ENCODE data around the gene GRK3. TPM values are rescaled to one million over a fixed set of nuclear protein-coding genes. Genes with fewer than 3 reads are reported as not detected.

Gene GRK3
- total RNA-seq, 1 experiment from 2014 or later, result 2.0 TPM

DNA sequence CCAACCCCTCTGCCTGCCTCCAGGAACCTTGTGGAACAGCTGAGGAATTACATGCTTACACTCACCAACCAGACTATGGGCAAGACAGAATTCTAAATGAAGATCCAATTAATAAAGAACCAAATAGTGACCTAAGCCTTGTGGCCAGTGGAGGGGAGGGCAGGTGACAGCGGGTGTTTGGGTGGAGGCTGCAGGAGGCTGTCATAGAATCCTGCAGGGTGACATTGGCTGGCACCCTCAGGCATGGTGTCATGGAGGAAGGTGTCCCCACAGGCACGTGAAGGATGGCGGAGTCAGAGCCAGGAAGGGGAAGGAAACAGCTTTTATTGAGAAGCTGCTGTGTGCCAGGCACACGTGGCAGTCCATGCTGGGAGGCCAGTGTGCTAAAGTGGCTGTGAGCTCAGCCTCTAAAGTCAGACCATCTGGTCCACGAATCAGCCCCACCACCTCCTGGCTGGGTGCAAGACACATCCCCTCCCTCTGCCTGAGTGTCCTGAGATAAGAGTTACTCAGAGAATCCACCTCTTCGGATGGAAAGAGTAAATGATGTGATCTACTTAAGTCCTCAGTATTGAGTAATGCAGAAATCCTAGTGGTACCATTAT, 186.2 kb downstream of the GRK3 start:
- Histone ChIP-seq H3K36me3 (ENCODE audit: insufficient read depth, low read length, poor library complexity, severe bottlenecking) (no peaks in the 10 kb centered on the region), H3K4me1 (ENCODE audit: insufficient read depth, low read length, poor library complexity, severe bottlenecking) (no peaks in the 10 kb centered on the region), H3K27ac (ENCODE audit: low read depth, low read length, poor library complexity, severe bottlenecking) (no peak overlapping the region), H3K27me3 (replicated peaks; ENCODE audit: insufficient read depth, low read depth, low read length, poor library complexity) (no peaks in the 10 kb centered on the region), H3K9me3 (ENCODE audit: low read depth, low read length, poor library complexity, severe bottlenecking) (no peaks in the 10 kb centered on the region), H3K4me3 (ENCODE audit: low read depth, low read length, poor library complexity, severe bottlenecking) (no peak overlapping the region)
- CTCF ChIA-PET, result no interaction called here
- intact Hi-C loops (cut with micrococcal nuclease; ENCODE audit: unreplicated experiment), result no loop called here
- POLR2A ChIA-PET (ENCODE audit: low non-redundant PET), result no interaction called here
- DNase-seq (ENCODE audit: low spot score), result no peak
- TF ChIP-seq, protein P1, sequence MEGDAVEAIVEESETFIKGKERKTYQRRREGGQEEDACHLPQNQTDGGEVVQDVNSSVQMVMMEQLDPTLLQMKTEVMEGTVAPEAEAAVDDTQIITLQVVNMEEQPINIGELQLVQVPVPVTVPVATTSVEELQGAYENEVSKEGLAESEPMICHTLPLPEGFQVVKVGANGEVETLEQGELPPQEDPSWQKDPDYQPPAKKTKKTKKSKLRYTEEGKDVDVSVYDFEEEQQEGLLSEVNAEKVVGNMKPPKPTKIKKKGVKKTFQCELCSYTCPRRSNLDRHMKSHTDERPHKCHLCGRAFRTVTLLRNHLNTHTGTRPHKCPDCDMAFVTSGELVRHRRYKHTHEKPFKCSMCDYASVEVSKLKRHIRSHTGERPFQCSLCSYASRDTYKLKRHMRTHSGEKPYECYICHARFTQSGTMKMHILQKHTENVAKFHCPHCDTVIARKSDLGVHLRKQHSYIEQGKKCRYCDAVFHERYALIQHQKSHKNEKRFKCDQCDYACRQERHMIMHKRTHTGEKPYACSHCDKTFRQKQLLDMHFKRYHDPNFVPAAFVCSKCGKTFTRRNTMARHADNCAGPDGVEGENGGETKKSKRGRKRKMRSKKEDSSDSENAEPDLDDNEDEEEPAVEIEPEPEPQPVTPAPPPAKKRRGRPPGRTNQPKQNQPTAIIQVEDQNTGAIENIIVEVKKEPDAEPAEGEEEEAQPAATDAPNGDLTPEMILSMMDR (conservative IDR thresholded peaks at IDR 0.05; ENCODE audit: low read depth, low read length), result no peak
- no peak for TF ChIP-seq EZH2 (IDR thresholded peaks at IDR 0.05; ENCODE audit: borderline replicate concordance, low read depth, low read length, poor library complexity, severe bottlenecking)
- BruUV-seq (replicated peaks), result no TSS peak

DNA sequence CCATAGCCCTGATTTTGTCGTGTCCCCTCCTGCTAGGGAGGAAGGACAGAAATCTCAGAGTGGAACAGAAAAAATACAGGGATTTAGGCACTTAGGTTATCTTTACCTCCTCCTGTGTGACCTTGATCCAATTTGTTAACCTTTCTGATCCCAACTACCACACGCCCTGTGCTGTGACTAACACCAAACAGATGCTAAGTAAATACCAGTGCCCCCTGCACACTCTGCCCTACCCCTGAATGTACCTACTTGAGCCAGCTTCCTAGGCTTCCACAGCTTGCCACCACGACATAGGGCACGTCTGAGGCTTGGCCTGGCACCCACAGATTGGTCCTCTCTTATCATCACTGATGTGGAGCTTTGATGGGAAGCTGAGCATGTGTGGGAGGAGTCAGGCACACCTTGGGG, 186.7 kb downstream of the GRK3 start:
- Histone ChIP-seq H3K4me3 (ENCODE audit: low read depth, low read length, poor library complexity, severe bottlenecking) (no peak overlapping the region), H3K36me3 (ENCODE audit: insufficient read depth, low read length, poor library complexity, severe bottlenecking) (no peaks in the 10 kb centered on the region), H3K4me1 (ENCODE audit: insufficient read depth, low read length, poor library complexity, severe bottlenecking) (no peaks in the 10 kb centered on the region), H3K27me3 (replicated peaks; ENCODE audit: insufficient read depth, low read depth, low read length, poor library complexity) (no peaks in the 10 kb centered on the region), H3K9me3 (ENCODE audit: low read depth, low read length, poor library complexity, severe bottlenecking) (no peaks in the 10 kb centered on the region), H3K27ac (ENCODE audit: low read depth, low read length, poor library complexity, severe bottlenecking) (no peak overlapping the region)
- DNase-seq (ENCODE audit: low spot score), result no peak
- TF ChIP-seq EZH2 (IDR thresholded peaks at IDR 0.05; ENCODE audit: borderline replicate concordance, low read depth, low read length, poor library complexity, severe bottlenecking), result no peak
- TF ChIP-seq, protein P1 (conservative IDR thresholded peaks at IDR 0.05; ENCODE audit: low read depth, low read length), result no peak
- no TSS peak for BruUV-seq (replicated peaks)
- ChIA-PET POLR2A (ENCODE audit: low non-redundant PET) (no interaction called here), CTCF (no interaction called here)
- intact Hi-C loops (cut with micrococcal nuclease; ENCODE audit: unreplicated experiment), result no loop called here

DNA sequence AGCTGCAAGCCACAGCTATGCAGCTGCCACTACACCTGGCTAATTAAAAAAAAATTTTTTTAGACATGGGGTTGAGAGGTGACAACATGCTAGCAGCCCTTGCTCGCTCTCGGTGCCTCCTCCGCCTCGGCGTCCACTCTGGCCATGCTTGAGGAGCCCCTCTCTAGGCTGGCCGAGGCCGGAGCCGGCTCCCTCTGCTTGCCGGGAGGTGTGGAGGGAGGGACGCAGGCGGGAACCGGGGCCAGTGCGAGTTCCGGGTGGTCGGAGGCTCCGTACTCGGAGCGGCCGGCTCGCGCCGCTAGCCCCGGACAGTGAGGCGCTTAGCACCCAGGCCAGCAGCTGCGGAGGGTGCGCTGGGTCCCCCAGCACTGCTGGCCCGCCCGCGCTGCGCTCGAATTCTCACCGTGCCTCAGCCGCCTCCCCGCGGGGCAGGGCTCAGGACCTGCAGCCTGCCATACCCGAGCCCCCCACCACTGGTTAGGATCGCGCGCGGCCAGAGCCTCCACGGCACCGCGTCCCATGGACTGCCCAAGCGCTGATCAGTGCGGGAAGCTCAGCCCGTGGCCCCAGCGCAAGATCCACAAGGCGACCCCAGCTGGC, 188.2 kb downstream of the GRK3 start:
- no peak for TF ChIP-seq EZH2 (IDR thresholded peaks at IDR 0.05; ENCODE audit: borderline replicate concordance, low read depth, low read length, poor library complexity, severe bottlenecking)
- TF ChIP-seq, protein P1 (conservative IDR thresholded peaks at IDR 0.05; ENCODE audit: low read depth, low read length), result no peak
- no peaks in the 10 kb centered on the region for H3K27me3 ChIP-seq (replicated peaks; ENCODE audit: insufficient read depth, low read depth, low read length, poor library complexity)
- H3K36me3 ChIP-seq (ENCODE audit: insufficient read depth, low read length, poor library complexity, severe bottlenecking), result no peaks in the 10 kb centered on the region
- intact Hi-C loops (cut with micrococcal nuclease; ENCODE audit: unreplicated experiment), result no loop called here
- CTCF ChIA-PET, result no interaction called here
- BruUV-seq (replicated peaks), result no TSS peak
- no peak for DNase-seq (ENCODE audit: low spot score)
- H3K4me3 ChIP-seq (ENCODE audit: low read depth, low read length, poor library complexity, severe bottlenecking), result no peak overlapping the region
- no peaks in the 10 kb centered on the region for H3K4me1 ChIP-seq (ENCODE audit: insufficient read depth, low read length, poor library complexity, severe bottlenecking)
- H3K27ac ChIP-seq (ENCODE audit: low read depth, low read length, poor library complexity, severe bottlenecking), result no peak overlapping the region
- POLR2A ChIA-PET (ENCODE audit: low non-redundant PET), result no interaction called here
- no peaks in the 10 kb centered on the region for H3K9me3 ChIP-seq (ENCODE audit: low read depth, low read length, poor library complexity, severe bottlenecking)

Measured in A673 (cell line).